Measurements from ENCODE around the gene PPP1R1C. TPM values are rescaled to one million over a fixed set of nuclear protein-coding genes. Genes with fewer than 3 reads are reported as not detected.

Gene PPP1R1C
- total and polyA plus RNA-seq, 2 donors from 2014 or later: 2.5 TPM

DNA sequence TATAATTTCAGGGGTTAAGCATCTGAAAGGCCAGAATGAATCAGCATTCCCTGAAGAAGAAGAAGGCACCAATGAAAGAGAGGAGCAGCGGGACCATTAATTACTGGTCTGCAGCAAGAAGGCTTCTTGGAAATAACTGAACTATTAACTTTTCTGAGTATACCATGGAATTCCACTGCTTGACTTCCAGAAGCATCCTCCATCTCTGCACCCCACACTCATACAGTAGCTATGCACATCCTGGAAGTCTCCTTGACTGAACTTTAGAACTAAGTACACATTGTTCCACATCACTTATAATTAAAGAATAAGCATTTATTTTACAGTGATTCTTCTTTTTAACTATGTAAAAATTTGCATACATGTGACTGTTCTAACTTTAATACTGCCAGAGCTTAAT lies 131.5 kb downstream of the PPP1R1C start:
- Histone ChIP-seq H3K4me3 (ENCODE audit: low read length in 3 of 3) (no peak overlapping the region), H3K27ac (ENCODE audit: low read depth in 2 of 2, low read length in 2 of 2) (no peak overlapping the region), H3K27me3 (ENCODE audit: control insufficient read depth, insufficient read depth, low read length) (no peaks in the 10 kb centered on the region), H3K9me3 (ENCODE audit: control insufficient read depth in 2 of 3, insufficient read depth in 1 of 3, low read length in 3 of 3) (no peaks in the 10 kb centered on the region), H3K9ac (ENCODE audit: low read length in 3 of 3) (no peak overlapping the region), H3K4me1 (ENCODE audit: control insufficient read depth in 2 of 3, insufficient read depth in 2 of 3, low read depth in 1 of 3, low read length in 3 of 3) (no peaks in the 10 kb centered on the region), H3K36me3 (ENCODE audit: control insufficient read depth in 2 of 3, insufficient read depth in 3 of 3, low read length in 3 of 3) (no peaks in the 10 kb centered on the region)
- intact Hi-C loops (cut with DNase I): no loop called here
- DNase-seq (no peak), FAIRE-seq (no peak)
- TF ChIP-seq, protein P1, sequence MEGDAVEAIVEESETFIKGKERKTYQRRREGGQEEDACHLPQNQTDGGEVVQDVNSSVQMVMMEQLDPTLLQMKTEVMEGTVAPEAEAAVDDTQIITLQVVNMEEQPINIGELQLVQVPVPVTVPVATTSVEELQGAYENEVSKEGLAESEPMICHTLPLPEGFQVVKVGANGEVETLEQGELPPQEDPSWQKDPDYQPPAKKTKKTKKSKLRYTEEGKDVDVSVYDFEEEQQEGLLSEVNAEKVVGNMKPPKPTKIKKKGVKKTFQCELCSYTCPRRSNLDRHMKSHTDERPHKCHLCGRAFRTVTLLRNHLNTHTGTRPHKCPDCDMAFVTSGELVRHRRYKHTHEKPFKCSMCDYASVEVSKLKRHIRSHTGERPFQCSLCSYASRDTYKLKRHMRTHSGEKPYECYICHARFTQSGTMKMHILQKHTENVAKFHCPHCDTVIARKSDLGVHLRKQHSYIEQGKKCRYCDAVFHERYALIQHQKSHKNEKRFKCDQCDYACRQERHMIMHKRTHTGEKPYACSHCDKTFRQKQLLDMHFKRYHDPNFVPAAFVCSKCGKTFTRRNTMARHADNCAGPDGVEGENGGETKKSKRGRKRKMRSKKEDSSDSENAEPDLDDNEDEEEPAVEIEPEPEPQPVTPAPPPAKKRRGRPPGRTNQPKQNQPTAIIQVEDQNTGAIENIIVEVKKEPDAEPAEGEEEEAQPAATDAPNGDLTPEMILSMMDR (IDR thresholded peaks at IDR 0.05; ENCODE audit: borderline replicate concordance, extremely low read depth, insufficient read depth): no peak

DNA sequence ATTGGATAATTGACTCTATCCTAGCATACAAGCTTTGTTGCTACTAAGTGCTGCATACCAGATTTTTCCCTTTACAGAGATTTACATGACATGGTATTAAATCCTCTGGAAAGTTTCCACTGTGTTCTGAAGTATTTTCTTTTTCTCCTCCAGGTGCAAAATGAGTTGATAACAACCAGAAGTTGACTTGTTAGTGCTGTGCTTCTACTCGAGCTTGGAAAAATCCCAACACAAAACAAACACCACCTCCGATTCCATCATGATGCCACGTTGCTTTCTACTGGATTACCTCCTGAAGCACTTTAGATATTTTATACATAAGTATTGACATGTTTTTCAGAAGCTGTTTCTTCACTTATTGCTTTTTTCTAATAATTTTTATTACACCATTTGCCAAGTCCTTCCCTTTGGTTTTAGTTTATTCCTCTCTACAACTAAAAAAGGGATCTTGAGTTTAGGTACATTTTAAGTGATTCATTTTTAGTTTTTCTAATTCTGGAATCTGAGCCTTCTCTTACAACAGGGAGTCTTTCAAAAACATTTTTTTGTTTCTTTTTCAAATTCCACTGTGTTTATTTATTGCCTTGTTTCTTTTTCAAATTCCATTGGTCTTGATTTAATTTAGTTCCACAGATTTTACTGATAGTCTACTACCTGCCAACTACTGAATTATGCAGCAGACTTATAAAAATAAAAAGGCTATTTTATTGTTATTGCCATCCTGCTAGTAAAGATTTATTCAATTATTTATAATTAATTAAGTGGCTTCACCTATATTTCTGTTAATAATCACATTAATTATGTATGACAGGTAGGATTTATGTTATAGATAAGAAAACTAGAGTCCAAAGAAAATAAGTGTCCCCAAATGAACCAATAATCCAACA lies 143.4 kb downstream of the PPP1R1C start:
- peaks cover 0 to 3% (median 0%) of the 10 kb centered on the region in 3 donors for H3K9me3 ChIP-seq (ENCODE audit: control insufficient read depth in 2 of 3, insufficient read depth in 1 of 3, low read length in 3 of 3)
- TF ChIP-seq, protein P1 (IDR thresholded peaks at IDR 0.05; ENCODE audit: borderline replicate concordance, extremely low read depth, insufficient read depth): no peak
- H3K27me3 ChIP-seq (ENCODE audit: control insufficient read depth, insufficient read depth, low read length): no peaks in the 10 kb centered on the region
- no peak overlapping the region for H3K9ac ChIP-seq (ENCODE audit: low read length in 3 of 3)
- H3K4me1 ChIP-seq (ENCODE audit: control insufficient read depth in 2 of 3, insufficient read depth in 2 of 3, low read depth in 1 of 3, low read length in 3 of 3): peaks cover 0 to 2% (median 0%) of the 10 kb centered on the region in 3 donors
- FAIRE-seq (no peak), DNase-seq (peak in 2 of 5 donors; percentile 48 to 70)
- H3K36me3 ChIP-seq (ENCODE audit: control insufficient read depth in 2 of 3, insufficient read depth in 3 of 3, low read length in 3 of 3): no peaks in the 10 kb centered on the region
- H3K27ac ChIP-seq (ENCODE audit: low read depth in 2 of 2, low read length in 2 of 2): no peak overlapping the region
- H3K4me3 ChIP-seq (ENCODE audit: low read length in 3 of 3): no peak overlapping the region
- intact Hi-C loops (cut with DNase I): no loop called here

GRCh38 chr2:182132605-182133004 lies 147.0 kb downstream of the PPP1R1C start:
- TF ChIP-seq, protein P1 (IDR thresholded peaks at IDR 0.05; ENCODE audit: borderline replicate concordance, extremely low read depth, insufficient read depth): no peak
- Histone ChIP-seq H3K4me1 (ENCODE audit: control insufficient read depth in 2 of 3, insufficient read depth in 2 of 3, low read depth in 1 of 3, low read length in 3 of 3) (peaks cover 0 to 2% (median 0%) of the 10 kb centered on the region in 3 donors), H3K4me3 (ENCODE audit: low read length in 3 of 3) (no peak overlapping the region), H3K9ac (ENCODE audit: low read length in 3 of 3) (no peak overlapping the region), H3K36me3 (ENCODE audit: control insufficient read depth in 2 of 3, insufficient read depth in 3 of 3, low read length in 3 of 3) (no peaks in the 10 kb centered on the region), H3K27me3 (ENCODE audit: control insufficient read depth, insufficient read depth, low read length) (no peaks in the 10 kb centered on the region), H3K27ac (ENCODE audit: low read depth in 2 of 2, low read length in 2 of 2) (no peak overlapping the region), H3K9me3 (ENCODE audit: control insufficient read depth in 2 of 3, insufficient read depth in 1 of 3, low read length in 3 of 3) (no peaks in the 10 kb centered on the region)
- DNase-seq (no peak), FAIRE-seq (no peak)
- intact Hi-C loops (cut with DNase I): no loop called here

All from kidney (tissue), 14 donors.